HG03354 (cell line): ENCODE results near the gene ITGB4.
A peak's percentile ranks its signal among the peaks of the same experiment; 100 is the strongest.

Experiments
- ATAC-seq: cut with Tn5 transposase; IDR thresholded peaks from one replicate; pipeline ENCODE4 v1.9.1; 2021; ENCODE audit warnings: mild to moderate bottlenecking; ENCODE audit not compliant: unreplicated experiment, poor library complexity, severe bottlenecking

Gene ITGB4

GRCh38 chr17:75720656-75721462, at the start of gene ITGB4:
ITGB4 (plus strand) TSS chr17:75721459; CDS start chr17:75724704, 3,245 bp downstream.
- ATAC-seq = no peak

DNA sequence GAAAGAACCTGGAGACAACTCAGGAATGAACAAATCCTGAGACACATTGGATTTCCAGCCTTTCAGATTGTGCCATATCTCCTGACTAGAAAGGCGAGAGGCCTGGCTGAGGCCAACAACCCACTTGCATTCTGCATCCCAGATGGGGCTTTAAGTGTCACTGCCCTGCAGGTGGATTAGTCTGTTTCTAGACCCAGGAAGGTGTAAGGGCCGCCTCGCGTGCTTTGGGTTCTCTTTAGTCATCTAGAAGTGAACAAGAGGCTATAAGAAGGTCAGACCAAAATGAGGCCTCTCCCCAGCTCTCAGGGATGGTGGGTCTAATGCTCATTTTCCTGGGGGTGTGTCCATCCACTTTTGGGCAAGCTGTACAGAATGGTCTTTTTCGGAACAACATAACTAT, 49.2 kb upstream of the ITGB4 start:
- no peak for ATAC-seq

DNA sequence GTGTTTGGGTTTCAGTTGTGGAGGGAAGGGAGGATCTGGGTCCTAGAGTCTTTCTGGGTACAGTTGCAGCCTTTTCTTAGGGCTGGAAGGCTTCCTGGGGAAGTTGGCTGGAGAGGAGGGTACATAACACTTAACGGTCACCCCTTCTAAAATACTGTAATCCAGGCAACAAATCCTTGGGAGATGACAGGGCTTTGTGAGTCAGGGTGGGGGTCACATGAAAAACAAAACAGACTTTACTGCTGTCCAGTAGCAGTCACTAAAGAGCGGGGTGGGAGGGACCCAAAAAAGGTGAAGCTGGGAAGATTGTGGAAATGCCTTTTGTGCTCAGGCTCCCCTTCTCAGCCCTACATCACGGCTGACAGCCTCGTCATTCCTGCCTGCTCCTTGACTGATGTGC, 47.8 kb upstream of the ITGB4 start:
- ATAC-seq = no peak

DNA sequence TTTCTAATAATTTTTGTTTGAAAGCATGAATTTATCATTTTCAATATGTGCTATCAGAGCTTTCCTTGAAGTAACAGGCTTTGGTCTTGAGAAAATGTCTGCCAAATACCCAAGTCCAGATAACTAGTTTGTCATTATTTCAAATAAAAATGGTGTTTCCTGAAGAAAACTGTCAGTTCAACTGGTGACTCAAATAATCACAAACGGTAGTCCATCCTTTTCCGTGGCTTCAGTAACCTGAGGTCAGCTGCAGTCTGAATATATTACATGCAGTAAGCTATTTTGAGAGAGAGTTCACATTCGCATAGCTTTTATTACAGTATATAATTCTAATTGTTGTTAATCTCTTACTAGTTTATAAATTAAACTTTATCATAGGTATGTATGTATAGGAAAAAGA, 44.8 kb upstream of the ITGB4 start:
- no peak for ATAC-seq

DNA sequence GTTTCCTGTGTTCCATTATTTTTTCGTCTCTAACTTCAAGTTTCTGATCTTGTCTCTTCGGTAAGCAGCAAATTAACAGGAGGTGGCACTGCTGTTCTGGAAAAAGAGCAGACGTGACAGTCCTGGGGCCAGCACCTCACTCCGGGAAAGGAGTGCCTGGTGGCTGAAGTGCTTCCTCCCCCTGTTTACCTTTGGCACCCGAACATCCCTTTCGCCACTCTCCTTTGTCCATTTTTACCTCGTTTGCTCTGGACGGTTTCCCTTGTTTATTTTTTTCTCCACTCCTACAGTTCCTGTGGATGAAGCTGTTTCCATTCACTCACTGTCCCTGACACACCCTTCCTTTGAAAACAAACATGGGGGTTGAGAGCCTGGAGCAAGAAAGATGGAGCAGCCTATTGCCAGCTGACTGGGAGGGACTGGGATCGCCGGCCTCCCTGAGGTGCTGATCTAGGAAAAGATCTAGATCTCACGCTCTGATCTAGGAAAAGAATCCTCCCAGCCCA, 41.5 kb upstream of the ITGB4 start:
- no peak for ATAC-seq

GRCh38 chr17:75680431-75680830, 40.8 kb upstream of the ITGB4 start:
- no peak for ATAC-seq

- no peak for ATAC-seq
These were observed 40.0 kb upstream of the ITGB4 start for GRCh38 chr17:75681289-75681688.

DNA sequence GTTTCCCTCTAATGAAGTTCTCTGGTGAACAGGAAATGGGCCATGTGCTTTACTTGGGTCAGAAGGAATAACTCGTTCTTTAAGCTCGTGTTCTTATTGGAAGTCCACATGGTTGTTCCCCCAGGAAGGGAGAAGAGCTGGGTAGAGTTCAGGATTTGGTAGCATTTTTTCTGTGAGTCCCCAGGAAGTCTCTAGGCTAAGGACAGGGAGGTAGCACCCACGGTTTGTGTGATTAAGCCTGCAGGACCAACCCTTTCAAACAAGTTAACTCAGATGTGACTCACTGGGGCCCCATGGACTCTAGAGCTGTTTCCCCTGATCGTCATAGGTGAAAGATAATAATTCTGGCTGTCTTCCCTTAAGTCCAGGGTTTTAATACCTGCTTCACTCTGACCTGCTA, 37.7 kb upstream of the ITGB4 start:
- no peak for ATAC-seq

- no peak for ATAC-seq
These were observed 37.0 kb upstream of the ITGB4 start for GRCh38 chr17:75684249-75684648.

- ATAC-seq = no peak
These were observed 36.3 kb upstream of the ITGB4 start for GRCh38 chr17:75684924-75685323.

- ATAC-seq = no peak
These were observed 35.8 kb upstream of the ITGB4 start for GRCh38 chr17:75685499-75685898.

DNA sequence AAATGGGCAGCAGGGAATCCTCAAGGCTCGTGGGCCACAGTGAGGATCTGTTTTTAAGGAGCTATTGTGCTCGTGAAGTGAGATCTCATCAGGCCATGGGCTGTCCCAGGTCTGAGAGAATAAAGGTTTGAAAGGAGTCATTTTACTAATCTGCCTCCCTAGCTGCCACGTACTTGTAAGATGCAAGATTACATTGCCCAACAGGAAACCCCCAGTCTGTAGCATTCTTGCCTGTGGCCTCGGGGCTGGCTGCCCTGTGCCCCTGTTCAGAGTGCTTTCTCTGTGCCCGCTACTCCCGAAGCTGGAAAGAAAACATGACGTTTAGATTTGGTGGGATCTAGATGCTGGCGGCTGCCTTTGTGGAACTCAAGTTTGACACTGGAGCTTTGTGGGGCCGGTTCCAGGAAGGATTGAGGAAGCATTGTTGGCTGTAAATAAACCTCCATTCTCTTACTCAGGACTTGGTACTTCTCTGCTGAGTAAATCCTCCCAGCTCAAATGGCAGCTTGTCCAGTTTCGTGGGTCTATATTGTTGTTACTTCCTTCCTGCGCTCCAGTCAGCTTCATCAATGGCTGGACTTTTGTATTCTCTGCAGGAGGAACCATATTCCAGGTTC, 32.9 kb upstream of the ITGB4 start:
- ATAC-seq = no peak

DNA sequence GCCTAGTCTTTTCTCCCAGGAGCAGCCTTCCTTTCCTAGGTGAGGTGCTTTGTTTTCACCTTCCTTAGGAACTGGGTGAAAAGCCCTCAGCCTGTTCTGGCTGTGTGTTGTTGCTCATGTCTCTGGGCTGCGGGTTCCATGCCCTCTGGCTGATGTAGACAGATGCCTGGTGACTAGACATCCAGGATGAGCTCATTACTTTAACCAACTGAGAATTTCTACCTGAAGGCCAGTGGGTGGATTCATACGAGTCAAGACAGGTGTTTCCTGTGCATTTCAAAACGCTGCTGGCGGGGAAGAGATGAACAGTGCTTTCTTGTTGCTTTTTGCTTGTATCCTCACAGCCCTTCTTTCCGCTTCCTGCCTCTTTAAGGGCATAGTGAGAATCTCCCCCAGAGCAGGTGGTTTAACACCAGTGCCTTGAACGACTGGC, 31.8 kb upstream of the ITGB4 start:
- ATAC-seq = peak; percentile 57

- no peak for ATAC-seq
These were observed 29.9 kb upstream of the ITGB4 start for GRCh38 chr17:75691371-75691791.

GRCh38 chr17:75691801-75692626, 29.2 kb upstream of the ITGB4 start:
- no peak for ATAC-seq

- ATAC-seq = no peak
These were observed 28.3 kb upstream of the ITGB4 start for GRCh38 chr17:75692976-75693375.

- ATAC-seq = no peak
These were observed 27.5 kb upstream of the ITGB4 start for GRCh38 chr17:75693500-75694481.

DNA sequence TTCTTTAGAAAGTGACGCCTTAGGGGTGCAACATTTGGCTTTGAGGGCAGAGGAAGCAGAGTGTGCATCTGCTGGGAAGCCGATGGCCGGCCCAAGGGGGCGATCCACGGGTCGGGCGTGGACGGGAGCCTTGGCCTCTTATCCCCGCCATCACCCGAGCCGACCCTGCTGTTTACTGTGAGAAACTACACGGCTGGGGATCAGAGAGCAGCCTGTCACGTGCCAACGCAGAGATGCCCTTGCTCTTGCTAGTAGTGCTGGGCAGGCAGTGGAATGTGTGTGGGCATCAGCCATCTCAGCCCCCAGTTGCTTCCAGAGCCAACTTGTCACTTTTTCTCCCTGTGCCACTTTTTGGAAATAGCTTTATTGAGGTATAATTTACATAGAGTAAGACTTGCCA, 26.7 kb upstream of the ITGB4 start:
- no peak for ATAC-seq

- ATAC-seq = no peak
These were observed 26.0 kb upstream of the ITGB4 start for GRCh38 chr17:75695141-75695829.
